Endodermal cell (in vitro differentiated cells): ENCODE data around the gene TCEANC2. TPM values are rescaled to one million over a fixed set of nuclear protein-coding genes. Genes with fewer than 3 reads are reported as not detected.
"Not testable (repeated sequence)": the region's sequence is repeated elsewhere in the genome, so short reads cannot be mapped to it uniquely, and the experiment has no call there.

Experiments used
- DNase-seq: peaks from one replicate; pipeline ENCODE4 v3.0.0-alpha.2; 2017
- H3K27ac ChIP-seq: 2 replicates; pipeline ENCODE4 v1.5.1; 2013; ENCODE audit warnings: mild to moderate bottlenecking, low read depth, low read length, moderate library complexity
- H3K27me3 ChIP-seq: 2 replicates; pipeline ENCODE4 v1.6.1; 2013; ENCODE audit warnings: mild to moderate bottlenecking, low read length, moderate library complexity; ENCODE audit not compliant: insufficient read depth, control insufficient read depth, poor library complexity, severe bottlenecking
- H3K36me3 ChIP-seq: 2 replicates; pipeline ENCODE4 v1.7.0; 2013; ENCODE audit warnings: mild to moderate bottlenecking, low read length, moderate library complexity; ENCODE audit not compliant: control insufficient read depth, insufficient read depth
- H3K4me1 ChIP-seq: one replicate; pipeline ENCODE4 v1.7.0; 2013; ENCODE audit warnings: low read length; ENCODE audit not compliant: control insufficient read depth, insufficient read depth
- H3K4me3 ChIP-seq: 2 replicates; pipeline ENCODE4 v1.5.1; 2013; ENCODE audit warnings: mild to moderate bottlenecking, low read length, moderate library complexity
- H3K9ac ChIP-seq: 2 replicates; pipeline ENCODE4 v1.6.1; 2013; ENCODE audit warnings: mild to moderate bottlenecking, low read length, moderate library complexity; ENCODE audit not compliant: poor library complexity, severe bottlenecking; ENCODE audit errors: extremely low read depth
- H3K9me3 ChIP-seq: 2 replicates; pipeline ENCODE4 v1.6.1; 2013; ENCODE audit warnings: mild to moderate bottlenecking, low read length, moderate library complexity; ENCODE audit not compliant: control insufficient read depth
- H3K27ac Mint-ChIP-seq: 2 replicates; pipeline ENCODE4 v1.8.0; 2020; ENCODE audit warnings: mixed read lengths
- H3K27me3 Mint-ChIP-seq: 2 replicates; pipeline ENCODE4 v1.8.0; 2021; ENCODE audit warnings: mild to moderate bottlenecking, mixed read lengths; ENCODE audit not compliant: insufficient read depth
- H3K36me3 Mint-ChIP-seq: 2 replicates; pipeline ENCODE4 v1.8.0; 2020; ENCODE audit warnings: low read depth, mixed read lengths
- H3K4me1 Mint-ChIP-seq: 2 replicates; pipeline ENCODE4 v1.8.0; 2020; ENCODE audit warnings: mixed read lengths
- H3K4me3 Mint-ChIP-seq: 2 replicates; pipeline ENCODE4 v1.8.0; 2020; ENCODE audit warnings: mild to moderate bottlenecking, moderate library complexity, mixed read lengths
- H3K9me3 Mint-ChIP-seq: 2 replicates; pipeline ENCODE4 v1.8.0; 2020; ENCODE audit warnings: mild to moderate bottlenecking, mixed read lengths
- CTCF ChIP-seq: fragments of 200-600 bp; sonication (generic); conservative IDR thresholded peaks from 2 replicates; pipeline ENCODE4 v1.5.0; 2021; ENCODE audit warnings: antibody characterized with exemption, mild to moderate bottlenecking
- WGBS, 2 experiments: methylation state at CpG; one replicate each; pipeline versions ENCODE4 v1.1.5 to v1.1.7; 2013; ENCODE audit warnings: missing lambda C conversion rate in 2 of 2, mixed read lengths in 1 of 2; ENCODE audit not compliant: insufficient coverage in 1 of 2, insufficient read length in 1 of 2; 5-methylcytosine and 5-hydroxymethylcytosine counted together
- long read RNA-seq, 4 experiments: library from polyadenylated mRNA in 2 of 4; library from RNA in 1 of 4; library from capped mRNA in 1 of 4; stranded (forward) in 3 of 4; unstranded in 1 of 4; transcript quantifications; one replicate each; pipeline ENCODE4 v2.0.0, GENCODE V29; 2020 to 2021; ENCODE audit warnings: inconsistent platforms in 1 of 4
- polyA plus RNA-seq, 2 experiments: library from polyadenylated mRNA; stranded (reverse); fragments of 50-300 nt; gene quantifications; one replicate each; pipeline ENCODE4 v1.2.3, GENCODE V29; 2013
- total RNA-seq, 2 donors: library from RNA; stranded (reverse); fragmentation: NEBNext Ultra II Directional in 1 of 2; extraction: Animal tissue kit (Norgen Biotek cat#: 25700) in 1 of 2; gene quantifications; 2 replicates in 1 of 2; 3 replicates in 1 of 2; pipeline ENCODE4 v1.2.1, GENCODE V29; 2021

The TCEANC2 gene
- 1 to 10 TPM; 5.9 to 6.6 TPM for total RNA-seq
- 5.4 TPM for polyA plus RNA-seq (2013, experiment 1 of 2)
- polyA plus RNA-seq (2013, experiment 2 of 2) = 5.3 TPM
- long read RNA-seq, experiment 1, full-length matches to known transcripts = 3 of 6 reads
- long read RNA-seq, experiment 1, partial matches to known transcripts = 0 of 6 reads
- long read RNA-seq, experiment 1, other reads (novel, unspliced or antisense) = 3 of 6 reads
- long read RNA-seq, experiment 2, full-length matches to known transcripts = 8 of 12 reads
- long read RNA-seq, experiment 2, partial matches to known transcripts = 2 of 12 reads
- long read RNA-seq, experiment 2, other reads (novel, unspliced or antisense) = 2 of 12 reads
- long read RNA-seq, experiment 3, full-length matches to known transcripts = 17 of 23 reads
- long read RNA-seq, experiment 3, partial matches to known transcripts = 0 of 23 reads
- long read RNA-seq, experiment 3, other reads (novel, unspliced or antisense) = 6 of 23 reads
- long read RNA-seq, experiment 4, full-length matches to known transcripts = 17 of 20 reads
- long read RNA-seq, experiment 4, partial matches to known transcripts = 1 of 20 reads
- long read RNA-seq, experiment 4, other reads (novel, unspliced or antisense) = 2 of 20 reads

- H3K27me3 ChIP-seq = no peaks in the 10 kb centered on the region
- no peaks in the 10 kb centered on the region for H3K27me3 Mint-ChIP-seq
- no peaks in the 10 kb centered on the region for H3K36me3 ChIP-seq
- peak within 1 kb of the TSS; percentile 89 for H3K27ac ChIP-seq
- peak within 1 kb of the TSS; percentile 91 for H3K9ac ChIP-seq
- no peak within 1 kb of the TSS for H3K4me3 Mint-ChIP-seq
- H3K4me1 ChIP-seq = peaks cover 10% of the 10 kb centered on the region
- H3K9me3 ChIP-seq = no peaks in the 10 kb centered on the region
- WGBS, 2 experiments = 0% methylated on average over 24 to 59 of the region's 59 CpGs
- H3K4me3 ChIP-seq = peak within 1 kb of the TSS; percentile 94
- peaks cover 5% of the 10 kb centered on the region for H3K36me3 Mint-ChIP-seq
- no peaks in the 10 kb centered on the region for H3K9me3 Mint-ChIP-seq
- H3K27ac Mint-ChIP-seq = no peak within 1 kb of the TSS
- no peak for TF ChIP-seq CTCF
- DNase-seq = peak; percentile 99
- H3K4me1 Mint-ChIP-seq = peaks cover 8% of the 10 kb centered on the region
Measured at GRCh38 chr1:54052934-54053744, at the start of gene TCEANC2, which contains the start of gene TMEM59. Gene TCEANC2, plus strand, starts transcription at chr1:54053608. Its CDS starts 815 bp downstream, at chr1:54054423. Gene TMEM59, minus strand, starts transcription at chr1:54053204. Its CDS starts 16 bp downstream, at chr1:54053188.

- WGBS, 2 experiments = 95 to 96% methylated on average over 15 to 19 of the region's 19 CpGs
- H3K4me1 Mint-ChIP-seq, H3K9ac ChIP-seq, H3K36me3 ChIP-seq, H3K4me3 ChIP-seq, H3K36me3 Mint-ChIP-seq, H3K27ac Mint-ChIP-seq, H3K4me3 Mint-ChIP-seq, H3K27ac ChIP-seq, H3K27me3 Mint-ChIP-seq, H3K4me1 ChIP-seq, H3K27me3 ChIP-seq, DNase-seq: not testable (repeated sequence)
- H3K9me3 Mint-ChIP-seq = peaks cover 29% of the 10 kb centered on the region
- peaks cover 35% of the 10 kb centered on the region for H3K9me3 ChIP-seq
Measured at GRCh38 chr1:54003750-54004480, 49.5 kb upstream of the TCEANC2 start.

DNA sequence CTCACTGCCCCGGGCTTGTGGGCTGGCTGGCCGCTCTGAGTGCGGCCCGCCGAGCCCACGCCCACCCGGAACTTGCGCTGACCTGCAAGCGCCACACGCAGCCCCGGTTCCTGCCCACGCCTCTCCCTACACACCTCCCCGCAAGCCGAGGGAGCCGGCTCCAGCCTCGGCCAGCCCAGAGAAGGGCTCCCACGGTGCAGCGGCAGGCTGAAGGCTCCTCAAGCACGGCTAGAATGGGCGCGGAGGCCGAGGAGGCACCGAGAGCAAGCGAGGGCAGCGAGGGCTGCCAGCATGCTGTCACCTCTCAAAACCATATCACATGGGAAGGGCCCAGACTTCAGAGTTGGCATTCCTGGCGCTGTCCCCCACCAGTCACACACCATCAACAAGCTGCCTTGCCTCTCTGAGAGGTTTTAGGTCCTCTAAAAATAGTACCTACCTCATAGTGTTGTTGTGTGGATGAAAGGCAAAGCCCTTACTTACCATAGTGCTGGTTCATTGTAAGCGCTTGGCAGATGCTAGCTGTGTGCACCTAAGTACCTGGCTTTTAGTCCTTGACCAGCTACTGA is 48.8 kb upstream of the TCEANC2 start:
- Mint-ChIP-seq H3K9me3 (peaks cover 29% of the 10 kb centered on the region), H3K36me3 (peaks cover 2% of the 10 kb centered on the region), H3K4me3 (no peak overlapping the region), H3K27me3 (no peaks in the 10 kb centered on the region), H3K4me1 (peaks cover 3% of the 10 kb centered on the region), H3K27ac (no peak overlapping the region)
- no peaks in the 10 kb centered on the region for H3K27me3 ChIP-seq
- no peaks in the 10 kb centered on the region for H3K36me3 ChIP-seq
- peaks cover 35% of the 10 kb centered on the region for H3K9me3 ChIP-seq
- DNase-seq = no peak
- peak overlapping the region; percentile 56 for H3K4me3 ChIP-seq
- no peak overlapping the region for H3K27ac ChIP-seq
- H3K9ac ChIP-seq = no peak overlapping the region
- WGBS, 2 experiments = 95% methylated on average over 8 to 27 of the region's 27 CpGs
- TF ChIP-seq CTCF = no peak
- H3K4me1 ChIP-seq = no peaks in the 10 kb centered on the region
